HG02798 (cell line): ENCODE results near the gene KDM4C.
"Not testable (repeated sequence)": the region's sequence is repeated elsewhere in the genome, so short reads cannot be mapped to it uniquely, and the experiment has no call there.

Experiments
- ATAC-seq: cut with Tn5 transposase; IDR thresholded peaks from one replicate; pipeline ENCODE4 v1.9.1; 2021; ENCODE audit warnings: mild to moderate bottlenecking; ENCODE audit not compliant: unreplicated experiment, poor library complexity

Gene KDM4C

DNA sequence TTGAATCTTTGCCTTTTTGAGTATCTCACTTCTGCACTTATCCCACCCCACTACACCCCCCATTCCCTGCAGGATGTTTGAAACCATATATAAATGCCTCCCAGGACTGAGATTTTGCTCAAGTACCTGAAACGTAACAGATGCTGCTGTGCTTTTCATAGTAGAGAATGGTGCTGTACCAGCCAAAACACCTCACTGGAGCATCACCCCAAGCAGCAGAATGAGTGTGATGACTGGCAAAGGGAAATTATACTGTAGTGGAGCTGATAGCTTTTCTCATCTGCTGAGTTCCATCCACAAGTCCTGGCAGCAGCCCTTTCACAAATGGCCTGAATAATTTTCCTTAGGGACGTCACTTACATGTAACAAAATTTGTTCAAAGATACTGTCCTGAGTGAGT lies 246.1 kb downstream of the KDM4C start:
- ATAC-seq: no peak

DNA sequence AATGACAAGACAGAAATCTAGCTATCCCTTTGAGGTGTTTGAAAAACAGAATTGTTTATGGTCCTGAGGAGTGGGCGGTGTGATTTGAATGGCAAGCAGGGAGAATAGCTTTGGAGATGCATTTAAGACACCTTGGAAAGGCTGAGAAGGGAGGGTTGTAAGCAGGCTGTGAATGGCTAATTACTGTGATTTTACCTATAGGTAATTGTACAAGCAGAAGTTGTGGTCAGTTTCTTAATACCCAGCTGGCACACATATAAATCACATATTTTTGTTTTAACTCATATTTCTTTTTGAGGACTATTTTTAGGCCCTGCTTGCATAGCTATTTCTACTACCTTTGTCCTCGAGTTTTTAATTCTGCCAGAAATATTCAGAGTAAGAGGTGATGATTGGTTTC lies 248.6 kb downstream of the KDM4C start:
- no peak for ATAC-seq

DNA sequence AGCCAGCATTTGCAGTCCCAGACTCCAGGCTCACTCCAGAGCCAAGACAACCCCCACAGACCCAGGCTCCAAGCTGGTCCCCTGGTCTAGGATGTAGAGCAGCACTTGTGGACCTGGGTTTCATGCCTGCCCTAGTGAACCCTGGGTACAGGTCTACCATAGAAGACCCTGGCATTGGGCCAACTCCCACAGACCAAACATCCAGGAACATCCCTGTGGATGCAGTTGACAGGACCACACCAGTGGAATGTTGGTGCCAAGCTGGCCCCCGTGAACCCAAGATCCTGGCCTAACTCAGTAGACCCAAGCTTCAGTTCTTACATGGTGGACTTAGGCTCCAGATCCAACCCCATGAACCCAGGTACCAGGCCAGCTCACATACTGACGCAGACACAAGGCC lies 250.6 kb downstream of the KDM4C start:
- ATAC-seq: no peak

- ATAC-seq: no peak
Observed at GRCh38 chr9:7009065-7009464, 251.3 kb downstream of the KDM4C start.

GRCh38 chr9:7011395-7012067 lies 253.8 kb downstream of the KDM4C start:
- no peak for ATAC-seq

DNA sequence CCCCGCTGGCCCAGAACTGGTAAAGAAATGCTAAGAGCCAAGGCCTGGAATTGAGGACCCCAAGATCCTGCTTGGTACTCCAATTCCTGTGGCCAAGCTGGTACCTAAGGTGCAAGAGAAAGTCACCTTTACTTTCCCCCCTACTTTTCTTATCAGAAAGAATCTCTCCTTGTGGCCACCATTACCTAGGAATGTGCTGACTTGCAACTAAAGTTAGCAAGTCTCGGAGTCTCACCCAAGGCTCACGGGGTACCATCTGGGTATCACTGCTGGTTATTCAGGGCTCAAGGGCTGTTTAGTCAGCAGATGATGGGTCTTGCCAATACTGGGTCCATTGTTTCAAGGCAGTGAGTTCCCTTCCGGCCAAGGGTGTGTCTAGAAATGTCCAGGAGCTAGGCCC lies 270.2 kb downstream of the KDM4C start:
- no peak for ATAC-seq

GRCh38 chr9:7028591-7028990 lies 270.8 kb downstream of the KDM4C start:
- no peak for ATAC-seq

DNA sequence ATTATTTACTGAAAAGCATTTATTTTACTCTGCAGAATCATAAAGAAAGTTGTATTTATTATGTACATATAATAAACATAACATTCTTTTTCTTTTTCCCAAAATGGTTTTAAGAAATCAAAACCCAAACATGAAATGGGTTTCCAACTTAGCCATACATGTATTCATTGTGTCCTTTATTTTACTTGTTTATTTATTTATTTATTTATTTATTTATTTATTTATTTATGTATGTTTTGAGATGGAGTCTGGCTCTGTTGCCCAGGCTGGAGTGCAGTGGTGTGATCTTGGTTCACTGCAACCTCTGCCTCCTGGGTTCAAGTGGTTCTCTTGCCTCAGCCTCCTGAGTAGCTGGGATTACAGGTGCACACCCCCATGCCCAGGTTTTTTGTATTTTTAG lies 273.2 kb downstream of the KDM4C start:
- ATAC-seq: not testable (repeated sequence)

GRCh38 chr9:7033076-7034045 lies 275.6 kb downstream of the KDM4C start:
- no peak for ATAC-seq

DNA sequence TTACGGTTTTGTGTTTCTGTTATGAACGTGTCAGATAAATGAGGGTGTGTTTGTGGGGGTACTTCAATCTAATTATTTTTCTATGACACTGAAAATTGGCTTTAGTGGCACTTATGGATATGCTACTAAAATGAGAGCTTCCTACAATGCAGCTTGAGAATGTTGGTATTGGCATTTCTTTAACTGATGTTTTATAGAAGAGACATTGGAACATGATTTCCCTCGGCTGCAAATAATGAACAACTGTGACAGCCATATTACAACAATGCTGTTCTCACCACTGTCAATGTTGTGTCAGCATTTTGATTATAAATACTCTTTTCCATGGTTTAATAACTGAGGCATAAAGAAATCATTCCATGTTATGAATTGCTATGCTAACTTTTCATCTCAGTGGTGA lies 279.4 kb downstream of the KDM4C start:
- no peak for ATAC-seq

DNA sequence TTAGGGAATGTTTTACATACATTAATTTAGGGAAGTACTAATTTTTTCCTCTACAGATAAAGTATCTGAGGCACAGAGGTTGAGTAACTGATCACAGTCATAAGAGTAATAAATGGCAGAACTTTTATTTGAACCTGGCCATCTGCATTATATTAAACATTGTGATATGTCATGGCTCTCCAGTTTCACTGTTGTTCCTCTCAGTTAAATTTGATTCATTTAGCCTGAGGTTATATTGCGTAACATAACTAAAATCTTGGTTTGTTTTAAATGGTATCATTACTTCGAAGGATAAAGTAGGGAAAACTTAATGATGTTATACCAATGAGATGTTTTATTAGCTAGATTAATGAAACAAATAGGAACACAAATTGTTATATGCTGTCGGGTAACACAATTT lies 284.4 kb downstream of the KDM4C start:
- no peak for ATAC-seq

DNA sequence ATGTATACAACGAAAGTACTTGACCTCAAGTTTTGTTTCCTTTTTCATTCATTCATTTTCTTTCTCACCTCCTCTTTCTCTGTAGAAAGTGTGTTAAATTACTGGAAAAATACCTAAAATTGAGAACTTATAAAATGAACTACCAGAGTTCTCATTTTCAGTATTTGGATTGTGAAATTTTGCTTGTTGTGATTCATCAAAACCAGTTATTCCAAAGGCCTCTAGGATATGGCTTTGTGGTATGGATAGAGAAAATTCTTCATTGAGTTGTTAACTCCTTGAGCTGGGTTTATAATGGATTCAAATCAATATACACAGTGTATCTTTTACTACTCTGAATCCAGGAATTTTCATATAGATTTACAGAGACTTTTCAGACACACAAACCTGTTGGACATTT lies 287.6 kb downstream of the KDM4C start:
- no peak for ATAC-seq

DNA sequence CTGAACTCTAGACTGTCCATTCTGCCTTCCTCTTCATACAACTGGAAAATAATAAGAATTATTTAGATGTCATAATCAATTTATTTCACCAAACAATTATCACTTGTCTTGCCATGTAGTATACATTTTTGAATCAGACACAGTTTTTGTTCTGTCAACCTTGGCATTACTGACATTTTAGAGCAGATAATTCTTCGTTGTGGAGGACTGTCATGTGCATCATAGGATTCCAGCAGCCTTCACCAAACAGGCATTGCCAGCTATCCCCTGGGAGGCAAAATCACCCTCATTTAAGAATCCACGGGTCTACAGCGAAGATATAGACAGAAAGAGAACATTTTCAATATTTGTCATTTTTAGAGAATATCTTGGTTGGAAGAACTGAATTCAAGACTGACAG lies 293.9 kb downstream of the KDM4C start:
- ATAC-seq: no peak

DNA sequence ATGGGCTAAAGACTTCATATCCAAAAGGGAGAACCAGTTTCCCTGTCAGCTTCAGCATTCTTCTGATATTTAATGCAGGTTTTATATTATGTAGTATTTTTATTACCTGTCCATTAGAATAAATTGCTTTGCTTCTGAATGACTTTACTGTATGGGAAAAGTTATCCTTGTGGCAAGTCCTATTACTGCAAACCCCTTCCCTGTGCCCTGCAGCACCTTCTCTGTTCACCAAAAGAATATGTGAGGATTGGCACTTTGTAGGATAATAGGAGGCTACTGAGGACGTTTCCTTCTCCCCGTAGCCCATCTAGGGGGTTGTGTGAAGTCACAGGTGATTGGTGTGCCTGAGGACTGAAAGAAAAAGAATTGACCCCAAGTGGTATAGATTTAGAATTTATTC lies 296.1 kb downstream of the KDM4C start:
- no peak for ATAC-seq

DNA sequence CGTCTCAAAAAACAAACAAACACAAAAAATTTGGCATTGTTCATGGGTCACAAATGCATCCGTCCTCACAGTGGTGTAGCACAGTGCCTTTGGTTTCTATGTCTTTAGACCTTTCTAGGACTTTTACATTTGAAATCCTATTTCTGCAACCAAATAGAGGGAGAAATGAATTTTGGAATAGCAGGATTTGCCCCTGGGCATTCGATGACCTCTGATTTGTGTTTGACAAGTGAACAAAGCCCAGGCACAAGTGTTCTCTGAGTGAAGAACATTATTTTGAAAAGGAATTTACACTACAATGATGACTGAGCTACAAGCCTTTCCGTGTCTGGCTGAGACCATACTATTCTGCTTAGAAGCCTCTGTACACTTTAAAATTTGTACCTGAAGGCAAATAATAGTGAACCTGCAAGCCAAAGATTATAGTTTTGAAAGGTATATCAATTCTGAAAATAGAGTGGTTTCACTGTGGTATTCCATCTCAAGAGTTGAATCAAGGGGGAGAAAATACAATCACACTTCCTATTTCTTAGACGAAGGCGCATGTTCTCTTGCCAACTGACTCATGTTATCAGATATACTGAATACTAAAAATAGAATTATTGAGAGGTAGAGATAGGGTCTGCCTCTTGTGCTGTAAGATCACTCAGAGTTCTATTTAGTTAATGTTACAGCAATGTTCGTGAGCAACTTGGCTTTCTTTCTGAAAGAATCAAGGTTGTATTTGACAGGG lies 297.6 kb downstream of the KDM4C start:
- ATAC-seq: no peak

GRCh38 chr9:7056254-7056653 lies 298.5 kb downstream of the KDM4C start:
- ATAC-seq: no peak

DNA sequence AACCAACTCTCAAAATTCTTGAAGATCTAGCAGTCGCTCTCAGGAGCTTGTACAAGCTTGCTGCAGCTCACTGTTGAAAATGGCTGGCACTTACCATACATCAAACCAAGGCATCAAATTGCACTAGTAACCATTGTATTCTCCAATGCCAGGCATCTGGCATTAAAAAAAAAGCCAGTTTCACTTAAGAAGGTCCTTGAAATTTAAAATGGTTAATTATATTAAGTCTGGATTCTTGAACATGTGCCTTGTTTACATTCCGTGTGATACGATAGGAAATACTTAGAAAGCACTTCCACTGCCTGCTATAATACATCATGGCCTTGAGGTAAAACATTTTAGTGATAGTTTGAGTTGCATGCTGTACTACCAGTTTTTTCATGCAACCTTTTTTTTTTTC lies 300.7 kb downstream of the KDM4C start:
- no peak for ATAC-seq

DNA sequence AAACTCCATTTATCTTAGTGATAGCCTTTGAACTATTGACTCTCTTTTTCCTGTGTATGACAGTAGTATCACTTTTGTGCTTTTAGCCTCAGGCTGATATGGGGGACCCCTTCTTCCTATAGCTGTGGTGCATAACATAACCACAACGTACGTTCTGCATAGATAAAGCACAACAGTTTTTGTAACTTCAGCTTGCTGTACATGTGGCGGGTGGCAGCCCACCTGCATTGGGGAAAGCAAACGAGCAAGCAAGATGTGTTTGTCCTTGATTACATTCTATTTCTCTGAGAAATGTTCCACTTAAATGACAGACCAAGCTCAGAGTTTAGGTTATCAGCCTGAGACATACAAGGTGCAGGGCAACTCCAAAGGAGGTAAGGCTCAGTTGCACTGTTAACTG lies 309.4 kb downstream of the KDM4C start:
- ATAC-seq: no peak

DNA sequence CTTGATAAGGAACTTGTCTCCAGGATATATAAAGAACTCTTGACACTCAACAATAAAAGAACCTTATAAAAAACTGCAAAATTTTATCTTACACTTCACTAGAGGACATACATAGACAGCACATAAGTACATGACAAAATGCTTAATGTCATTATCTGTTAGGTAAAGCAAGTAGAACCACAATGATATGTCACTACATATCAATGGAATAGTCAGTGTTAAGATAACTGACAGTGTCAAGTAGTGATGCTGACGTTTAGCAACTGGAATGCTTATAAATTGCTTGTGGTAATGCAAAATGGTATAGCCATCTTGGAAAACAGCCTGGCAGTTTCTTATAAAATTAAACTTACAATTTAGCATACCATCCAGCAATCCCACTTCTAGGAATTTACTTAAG lies 314.1 kb downstream of the KDM4C start:
- no peak for ATAC-seq

DNA sequence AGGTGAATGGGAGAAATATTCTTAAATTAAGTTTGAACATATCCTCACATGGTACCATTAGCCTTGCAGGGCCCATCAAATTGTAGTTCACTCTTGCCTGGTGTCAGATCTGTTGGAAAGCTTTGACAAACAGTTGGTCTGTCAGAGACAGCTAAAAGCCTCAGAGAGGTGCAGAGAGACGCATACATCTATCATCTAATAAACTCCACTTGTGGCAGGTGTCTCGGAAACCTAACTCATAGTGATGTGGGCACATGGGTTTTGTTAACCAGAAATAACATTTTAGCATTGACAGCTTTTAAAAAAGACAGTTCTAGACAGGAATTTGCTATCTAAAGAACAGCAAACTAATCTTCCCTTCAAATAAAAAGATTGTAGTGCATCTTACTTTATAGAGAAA lies 315.9 kb downstream of the KDM4C start:
- ATAC-seq: no peak

GRCh38 chr9:7075154-7075553 lies 317.4 kb downstream of the KDM4C start:
- no peak for ATAC-seq
